Smooth muscle cell (in vitro differentiated cells): Measurements from ENCODE around the gene CRELD1. TPM values are rescaled to one million over a fixed set of nuclear protein-coding genes. Genes with fewer than 3 reads are reported as not detected.
"Not testable (repeated sequence)": the region's sequence is repeated elsewhere in the genome, so short reads cannot be mapped to it uniquely, and the experiment has no call there.

Experiments used
- DNase-seq: peaks from one replicate; lab custom pipeline; 2025; ENCODE audit not compliant: unreplicated experiment; lab: John Stamatoyannopoulos, UW
- H2AFZ ChIP-seq: fragments of 200-600 bp; sonication (generic); 2 replicates; pipeline ENCODE4 v1.6.0; 2016; ENCODE audit warnings: antibody characterized with exemption, low read depth, mild to moderate bottlenecking
- H3F3A ChIP-seq: fragments of 200-600 bp; sonication (generic); 2 replicates; pipeline ENCODE4 v1.6.0; 2017; ENCODE audit warnings: antibody characterized with exemption, low read depth
- H3K27ac ChIP-seq: fragments of 200-600 bp; sonication (generic); 2 replicates; pipeline ENCODE4 v1.5.1; 2016; ENCODE audit warnings: low read depth, mild to moderate bottlenecking
- H3K27me3 ChIP-seq: fragments of 200-600 bp; sonication (generic); 2 replicates; pipeline ENCODE4 v1.6.1; 2016; ENCODE audit warnings: low read depth, mild to moderate bottlenecking
- H3K36me3 ChIP-seq: fragments of 200-600 bp; sonication (generic); 2 replicates; pipeline ENCODE4 v1.5.1; 2016; ENCODE audit warnings: low read depth
- H3K4me1 ChIP-seq: fragments of 200-600 bp; sonication (generic); 2 replicates; pipeline ENCODE4 v1.5.1; 2016; ENCODE audit warnings: low read depth
- H3K4me2 ChIP-seq: fragments of 200-600 bp; sonication (generic); 2 replicates; pipeline ENCODE4 v1.6.0; 2016; ENCODE audit warnings: mild to moderate bottlenecking
- H3K4me3 ChIP-seq: fragments of 200-600 bp; sonication (generic); 2 replicates; pipeline ENCODE4 v1.5.1; 2016; ENCODE audit warnings: mild to moderate bottlenecking
- H3K79me2 ChIP-seq: fragments of 200-600 bp; sonication (generic); 2 replicates; pipeline ENCODE4 v1.6.0; 2016; ENCODE audit warnings: low read depth, mild to moderate bottlenecking
- H3K9ac ChIP-seq: fragments of 200-600 bp; sonication (generic); 2 replicates; pipeline ENCODE4 v1.6.0; 2016; ENCODE audit warnings: low read depth
- H3K9me3 ChIP-seq: fragments of 200-600 bp; sonication (generic); replicated peaks from 2 replicates; pipeline ENCODE4 v1.5.1; 2016; ENCODE audit warnings: low read depth
- H4K20me1 ChIP-seq: fragments of 200-600 bp; sonication (generic); 2 replicates; pipeline ENCODE4 v1.6.0; 2016; ENCODE audit warnings: low read depth
- WGBS: methylation state at CpG from one replicate; pipeline ENCODE4 v1.1.7; 2016; ENCODE audit warnings: low lambda C conversion rate; 5-methylcytosine and 5-hydroxymethylcytosine counted together
- polyA plus RNA-seq: library from polyadenylated mRNA; unstranded; fragments of >200 nt; fragmentation: Nextera tagmentation; extraction: Ambion mirVana; gene quantifications from 2 replicates; pipeline ENCODE4 v1.2.1, GENCODE V29; 2016
- total RNA-seq: library from RNA; depleted of rRNA; stranded (reverse); fragments of >200 nt; gene quantifications from 2 replicates; pipeline ENCODE4 v1.2.3, GENCODE V29; 2014
- TF ChIP-seq, protein P1 (sequence below): fragments of 200-600 bp; sonication (generic); IDR thresholded peaks from 2 replicates; pipeline ENCODE4 v1.5.1; 2017; ENCODE audit warnings: borderline replicate concordance, mild to moderate bottlenecking, antibody characterized with exemption; ENCODE audit not compliant: insufficient read depth, poor library complexity, severe bottlenecking

The CRELD1 gene
- total and polyA plus RNA-seq, 2 experiments from 2014 or later = 25.8 to 68.6 TPM

DNA sequence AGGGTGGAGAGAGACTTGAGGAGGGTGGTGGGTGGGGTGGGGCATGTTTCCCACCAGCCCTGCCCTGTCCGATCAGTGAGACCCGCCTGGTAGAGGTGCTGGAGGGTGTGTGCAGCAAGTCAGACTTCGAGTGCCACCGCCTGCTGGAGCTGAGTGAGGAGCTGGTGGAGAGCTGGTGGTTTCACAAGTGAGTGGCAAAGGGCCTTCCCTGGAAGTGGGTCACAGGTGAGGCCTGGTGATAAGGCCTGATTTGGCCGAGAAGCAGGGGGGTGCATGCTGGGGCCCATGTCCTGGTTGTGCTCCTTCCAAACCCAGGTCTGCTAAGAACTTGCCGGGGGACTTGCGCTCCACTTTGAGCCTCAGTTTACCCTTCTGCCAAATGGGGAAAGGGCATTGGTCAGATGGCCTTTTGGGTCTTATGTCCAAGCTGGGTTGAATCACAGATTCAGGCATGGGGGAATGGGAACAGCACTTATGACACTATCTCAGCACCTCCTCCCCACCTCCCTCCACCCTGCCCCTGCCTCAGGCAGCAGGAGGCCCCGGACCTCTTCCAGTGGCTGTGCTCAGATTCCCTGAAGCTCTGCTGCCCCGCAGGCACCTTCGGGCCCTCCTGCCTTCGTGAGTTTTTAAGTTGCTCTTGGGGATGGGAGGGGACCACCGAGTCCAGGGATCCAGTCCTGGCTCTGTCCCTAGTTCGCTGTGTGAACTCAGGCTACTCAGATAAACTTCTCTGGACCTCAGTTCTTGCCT, 4.0 kb downstream of the CRELD1 start:
- Histone ChIP-seq H3F3A (no peaks in the 10 kb centered on the region), H3K9me3 (no peaks in the 10 kb centered on the region), H3K4me1 (peaks cover 15% of the 10 kb centered on the region), H3K79me2 (no peaks in the 10 kb centered on the region), H3K36me3 (no peaks in the 10 kb centered on the region), H3K4me3 (no peak overlapping the region), H3K9ac (no peak overlapping the region), H4K20me1 (no peaks in the 10 kb centered on the region), H3K4me2 (no peak overlapping the region), H3K27ac (no peak overlapping the region), H3K27me3 (no peaks in the 10 kb centered on the region), H2AFZ (no peak overlapping the region)
- TF ChIP-seq, protein P1, sequence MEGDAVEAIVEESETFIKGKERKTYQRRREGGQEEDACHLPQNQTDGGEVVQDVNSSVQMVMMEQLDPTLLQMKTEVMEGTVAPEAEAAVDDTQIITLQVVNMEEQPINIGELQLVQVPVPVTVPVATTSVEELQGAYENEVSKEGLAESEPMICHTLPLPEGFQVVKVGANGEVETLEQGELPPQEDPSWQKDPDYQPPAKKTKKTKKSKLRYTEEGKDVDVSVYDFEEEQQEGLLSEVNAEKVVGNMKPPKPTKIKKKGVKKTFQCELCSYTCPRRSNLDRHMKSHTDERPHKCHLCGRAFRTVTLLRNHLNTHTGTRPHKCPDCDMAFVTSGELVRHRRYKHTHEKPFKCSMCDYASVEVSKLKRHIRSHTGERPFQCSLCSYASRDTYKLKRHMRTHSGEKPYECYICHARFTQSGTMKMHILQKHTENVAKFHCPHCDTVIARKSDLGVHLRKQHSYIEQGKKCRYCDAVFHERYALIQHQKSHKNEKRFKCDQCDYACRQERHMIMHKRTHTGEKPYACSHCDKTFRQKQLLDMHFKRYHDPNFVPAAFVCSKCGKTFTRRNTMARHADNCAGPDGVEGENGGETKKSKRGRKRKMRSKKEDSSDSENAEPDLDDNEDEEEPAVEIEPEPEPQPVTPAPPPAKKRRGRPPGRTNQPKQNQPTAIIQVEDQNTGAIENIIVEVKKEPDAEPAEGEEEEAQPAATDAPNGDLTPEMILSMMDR = no peak
- 94% methylated on average over 13 of the region's 13 CpGs for WGBS
- DNase-seq = no peak

DNA sequence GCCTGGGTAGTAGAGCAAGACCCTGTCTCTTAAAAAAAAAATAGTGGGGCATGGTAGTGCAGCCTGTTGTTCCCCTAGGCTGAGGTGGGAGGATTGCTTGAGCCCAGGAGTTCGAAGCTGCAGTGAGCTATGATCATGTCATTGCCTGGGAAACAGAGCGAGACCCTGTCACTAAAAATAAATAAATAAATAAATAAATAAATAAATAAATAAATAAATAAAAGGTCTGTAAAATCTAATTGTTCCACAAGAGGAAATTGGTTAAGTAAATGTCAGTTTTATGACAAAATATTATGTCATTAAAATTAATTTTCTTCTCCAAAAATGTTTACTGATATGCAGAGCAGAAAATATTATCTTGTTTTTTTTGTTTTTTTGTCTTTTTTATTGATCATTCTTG, 5.3 kb downstream of the CRELD1 start:
- 95% methylated on average over 2 of the region's 2 CpGs for WGBS
- Histone ChIP-seq H3K4me1 (peaks cover 9% of the 10 kb centered on the region), H3F3A (no peaks in the 10 kb centered on the region), H3K79me2 (no peaks in the 10 kb centered on the region), H3K4me2 (no peak overlapping the region), H2AFZ (no peak overlapping the region), H3K27me3 (no peaks in the 10 kb centered on the region), H4K20me1 (no peaks in the 10 kb centered on the region), H3K36me3 (no peaks in the 10 kb centered on the region), H3K9ac (no peak overlapping the region), H3K27ac (no peak overlapping the region), H3K4me3 (no peak overlapping the region), H3K9me3 (no peaks in the 10 kb centered on the region)
- TF ChIP-seq, protein P1 = no peak
- no peak for DNase-seq

DNA sequence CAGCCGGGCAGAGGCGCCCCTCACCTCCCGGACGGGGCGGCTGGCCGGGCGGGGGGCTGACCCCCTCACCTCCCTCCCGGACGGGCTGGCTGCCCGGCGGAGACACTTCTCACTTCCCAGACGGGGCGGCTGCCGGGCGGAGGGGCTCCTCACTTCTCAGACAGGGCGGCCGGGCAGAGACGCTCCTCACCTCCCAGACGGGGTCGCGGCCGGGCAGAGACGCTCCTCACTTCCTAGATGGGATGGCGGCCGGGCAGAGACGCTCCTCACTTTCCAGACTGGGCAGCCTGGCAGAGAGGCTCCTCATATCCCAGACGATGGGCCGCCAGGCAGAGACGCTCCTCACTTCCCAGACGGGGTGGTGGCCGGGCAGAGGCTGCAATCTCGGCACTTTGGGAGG, 6.3 kb downstream of the CRELD1 start:
- not testable (repeated sequence) for H3F3A ChIP-seq, H4K20me1 ChIP-seq, H3K27me3 ChIP-seq, DNase-seq, H3K9me3 ChIP-seq, H3K79me2 ChIP-seq, H3K4me1 ChIP-seq, H3K4me3 ChIP-seq, H3K9ac ChIP-seq, H3K4me2 ChIP-seq, H3K27ac ChIP-seq, H2AFZ ChIP-seq, H3K36me3 ChIP-seq
- over 99% methylated on average over 32 of the region's 32 CpGs for WGBS

DNA sequence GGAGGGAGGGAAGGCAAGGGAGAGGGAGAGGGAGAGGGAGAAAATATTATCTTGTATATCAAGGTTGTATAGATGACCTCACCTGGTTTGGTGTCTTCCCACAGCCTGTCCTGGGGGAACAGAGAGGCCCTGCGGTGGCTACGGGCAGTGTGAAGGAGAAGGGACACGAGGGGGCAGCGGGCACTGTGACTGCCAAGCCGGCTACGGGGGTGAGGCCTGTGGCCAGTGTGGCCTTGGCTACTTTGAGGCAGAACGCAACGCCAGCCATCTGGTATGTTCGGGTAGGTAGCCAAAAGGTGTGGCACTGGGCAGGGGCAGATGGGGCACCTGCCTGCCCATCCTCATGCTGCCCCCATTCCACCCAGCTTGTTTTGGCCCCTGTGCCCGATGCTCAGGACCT, 7.1 kb downstream of the CRELD1 start:
- H3K9ac ChIP-seq = no peak overlapping the region
- H3K4me3 ChIP-seq = no peak overlapping the region
- no peaks in the 10 kb centered on the region for H3K27me3 ChIP-seq
- H3K79me2 ChIP-seq = no peaks in the 10 kb centered on the region
- H3K36me3 ChIP-seq = no peaks in the 10 kb centered on the region
- no peak for DNase-seq
- no peaks in the 10 kb centered on the region for H4K20me1 ChIP-seq
- peaks cover 9% of the 10 kb centered on the region for H3F3A ChIP-seq
- H2AFZ ChIP-seq = no peak overlapping the region
- H3K4me1 ChIP-seq = no peaks in the 10 kb centered on the region
- no peaks in the 10 kb centered on the region for H3K9me3 ChIP-seq
- TF ChIP-seq, protein P1 = no peak
- no peak overlapping the region for H3K27ac ChIP-seq
- H3K4me2 ChIP-seq = no peak overlapping the region
- WGBS = 100% methylated on average over 10 of the region's 10 CpGs
